GM23248 (cell line): ENCODE data around the gene PSD. TPM values are rescaled to one million over a fixed set of nuclear protein-coding genes. Genes with fewer than 3 reads are reported as not detected.

Source experiments
- DNase-seq: peaks from one replicate; pipeline ENCODE4 v3.0.0-alpha.2; 2015
- H2AFZ ChIP-seq: fragments of 200-600 bp; sonication (generic); 2 replicates; pipeline ENCODE4 v1.6.1; 2016; ENCODE audit warnings: antibody characterized with exemption
- H3F3A ChIP-seq: fragments of 200-600 bp; sonication (generic); 2 replicates; pipeline ENCODE4 v1.6.1; 2016; ENCODE audit warnings: mild to moderate bottlenecking, antibody characterized with exemption, mixed run types; ENCODE audit not compliant: insufficient read depth
- H3K27ac ChIP-seq: fragments of 200-600 bp; sonication (generic); 2 replicates; pipeline ENCODE4 v1.5.1; 2016; ENCODE audit warnings: mild to moderate bottlenecking
- H3K27me3 ChIP-seq: fragments of 200-600 bp; sonication (generic); replicated peaks from 2 replicates; pipeline ENCODE4 v1.6.1; 2016; ENCODE audit warnings: mild to moderate bottlenecking; ENCODE audit not compliant: insufficient read depth
- H3K36me3 ChIP-seq: fragments of 200-600 bp; sonication (generic); 2 replicates; pipeline ENCODE4 v1.6.1; 2016; ENCODE audit warnings: low read depth, mild to moderate bottlenecking
- H3K4me1 ChIP-seq: fragments of 200-600 bp; sonication (generic); 2 replicates; pipeline ENCODE4 v1.6.1; 2016; ENCODE audit warnings: mild to moderate bottlenecking; ENCODE audit not compliant: insufficient read depth
- H3K4me2 ChIP-seq: fragments of 200-600 bp; sonication (generic); one replicate; pipeline ENCODE4 v1.6.1; 2016; ENCODE audit warnings: mild to moderate bottlenecking; ENCODE audit not compliant: unreplicated experiment
- H3K4me3 ChIP-seq: fragments of 200-600 bp; sonication (generic); 2 replicates; pipeline ENCODE4 v1.5.1; 2016; ENCODE audit warnings: mild to moderate bottlenecking
- H3K79me2 ChIP-seq: fragments of 200-600 bp; sonication (generic); 2 replicates; pipeline ENCODE4 v1.6.1; 2016; ENCODE audit warnings: mild to moderate bottlenecking; ENCODE audit not compliant: insufficient read depth
- H3K9ac ChIP-seq: fragments of 200-600 bp; sonication (generic); 2 replicates; pipeline ENCODE4 v1.6.1; 2016; ENCODE audit warnings: mild to moderate bottlenecking
- H3K9me2 ChIP-seq: fragments of 200-600 bp; sonication (generic); 2 replicates; pipeline ENCODE4 v1.6.1; 2016; ENCODE audit warnings: mixed run types, mild to moderate bottlenecking, moderate library complexity; ENCODE audit not compliant: insufficient read depth
- H3K9me3 ChIP-seq: fragments of 200-600 bp; sonication (generic); one replicate; pipeline ENCODE4 v1.6.1; 2017; ENCODE audit warnings: low read depth
- H4K20me1 ChIP-seq: fragments of 200-600 bp; sonication (generic); 2 replicates; pipeline ENCODE4 v1.6.0; 2016; ENCODE audit not compliant: insufficient read depth
- EZH2 ChIP-seq: fragments of 200-600 bp; sonication (generic); IDR thresholded peaks from 2 replicates; pipeline ENCODE4 v1.6.1; 2018; ENCODE audit warnings: antibody characterized with exemption, mild to moderate bottlenecking; ENCODE audit not compliant: insufficient read depth, poor library complexity, severe bottlenecking
- EZH2phosphoT487 ChIP-seq: fragments of 200-600 bp; sonication (generic); IDR thresholded peaks from 2 replicates; pipeline ENCODE4 v1.6.1; 2018; ENCODE audit warnings: antibody characterized with exemption, moderate library complexity, mild to moderate bottlenecking, low read depth; ENCODE audit not compliant: insufficient read depth
- WGBS, 2 experiments: methylation state at CpG; one replicate each; pipeline ENCODE4 v1.1.6; 2015 to 2017; ENCODE audit warnings: low lambda C conversion rate in 2 of 2, low coverage in 1 of 2; ENCODE audit errors: missing lambda C conversion rate in 2 of 2; 5-methylcytosine and 5-hydroxymethylcytosine counted together
- in situ Hi-C: fragments of 300-500 bp; cut with MboI; formaldehyde crosslinking; loops from 2 replicates; pipeline ENCODE4 v1.15.0; 2020
- polyA plus RNA-seq: library from polyadenylated mRNA; unstranded; fragments of >200 nt; fragmentation: Nextera tagmentation; extraction: Ambion mirVana; gene quantifications from 2 replicates; pipeline ENCODE4 v1.2.1, GENCODE V29; 2016
- total RNA-seq: library from RNA; depleted of rRNA; stranded (reverse); fragments of >200 nt; shearing (Covaris generic); gene quantifications from 2 replicates; pipeline ENCODE4 v1.2.3, GENCODE V29; 2014

The PSD gene
- total and polyA plus RNA-seq, 2 experiments from 2014 or later, result 1.8 to 11.3 TPM

GRCh38 chr10:102453502-102453901 is 34.9 kb upstream of the PSD start:
- in situ Hi-C loops, result no loop called here
- no peak for TF ChIP-seq EZH2
- no peak for TF ChIP-seq EZH2phosphoT487
- Histone ChIP-seq H3K27ac (peak overlapping the region; percentile 60), H2AFZ (no peak overlapping the region), H3K4me1 (peaks cover 28% of the 10 kb centered on the region), H3K9me2 (no peaks in the 10 kb centered on the region), H3K9me3 (no peaks in the 10 kb centered on the region), H3K36me3 (no peaks in the 10 kb centered on the region), H4K20me1 (no peaks in the 10 kb centered on the region), H3K9ac (no peak overlapping the region), H3F3A (peaks cover 27% of the 10 kb centered on the region), H3K4me2 (no peak overlapping the region), H3K4me3 (no peak overlapping the region), H3K79me2 (no peaks in the 10 kb centered on the region), H3K27me3 (no peaks in the 10 kb centered on the region)
- DNase-seq, result no peak
- 62 to 69% methylated on average over 5 of the region's 5 CpGs for WGBS, 2 experiments

DNA sequence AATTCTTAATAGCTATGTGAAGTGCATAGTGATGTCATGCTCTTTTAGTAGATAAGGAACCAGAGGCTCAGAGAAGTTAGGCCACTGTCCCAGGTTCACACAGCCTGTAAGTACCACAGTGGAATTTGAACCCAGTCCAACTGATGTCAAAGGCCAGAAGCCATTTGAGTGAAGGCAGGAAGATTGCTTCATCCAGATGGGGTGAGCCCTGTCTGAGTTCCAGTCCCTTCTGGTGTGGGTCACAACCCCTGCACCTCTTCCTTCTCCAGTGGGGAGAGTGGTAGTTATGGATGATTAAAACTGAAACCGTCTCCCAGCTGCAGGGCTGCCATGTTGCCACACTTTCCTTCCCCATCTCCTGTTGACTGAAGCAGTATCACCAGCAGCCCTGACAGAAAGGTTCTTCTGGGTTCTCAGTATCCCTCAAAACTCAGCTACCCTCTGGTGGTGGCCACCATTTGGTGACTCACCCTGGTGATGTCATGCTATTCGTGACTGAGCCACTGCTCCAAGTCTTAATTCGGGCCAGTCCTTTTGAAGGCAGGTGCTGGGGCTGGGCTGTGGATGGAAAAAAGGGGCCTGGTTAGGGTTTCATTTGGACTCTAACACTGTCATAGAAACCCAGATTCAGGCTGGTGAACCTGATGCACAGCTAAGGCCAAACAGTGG is 34.2 kb upstream of the PSD start:
- Histone ChIP-seq H3K27ac (peak overlapping the region; percentile 60), H3K4me3 (no peak overlapping the region), H3F3A (peaks cover 27% of the 10 kb centered on the region), H3K79me2 (no peaks in the 10 kb centered on the region), H3K36me3 (no peaks in the 10 kb centered on the region), H2AFZ (no peak overlapping the region), H3K27me3 (no peaks in the 10 kb centered on the region), H3K9me2 (no peaks in the 10 kb centered on the region), H3K4me2 (no peak overlapping the region), H3K9ac (no peak overlapping the region), H3K9me3 (no peaks in the 10 kb centered on the region), H3K4me1 (peaks cover 28% of the 10 kb centered on the region), H4K20me1 (no peaks in the 10 kb centered on the region)
- peak; percentile 88 for DNase-seq
- no peak for TF ChIP-seq EZH2
- no peak for TF ChIP-seq EZH2phosphoT487
- in situ Hi-C loops, result no loop called here
- 22 to 28% methylated on average over 3 of the region's 3 CpGs for WGBS, 2 experiments

- H3K4me3 ChIP-seq, result peak within 1 kb of the TSS; percentile 74
- H3F3A ChIP-seq, result peaks cover 27% of the 10 kb centered on the region
- in situ Hi-C loops, result no loop called here
- 24 to 27% methylated on average over 26 to 28 of the region's 28 CpGs for WGBS, 2 experiments
- peaks cover 28% of the 10 kb centered on the region for H3K4me1 ChIP-seq
- H3K27ac ChIP-seq, result no peak within 1 kb of the TSS
- no peaks in the 10 kb centered on the region for H3K79me2 ChIP-seq
- TF ChIP-seq EZH2 (no peak), EZH2phosphoT487 (no peak)
- H3K36me3 ChIP-seq, result no peaks in the 10 kb centered on the region
- peak within 1 kb of the TSS; percentile 82 for H3K4me2 ChIP-seq
- no peaks in the 10 kb centered on the region for H4K20me1 ChIP-seq
- no peaks in the 10 kb centered on the region for H3K9me2 ChIP-seq
- H3K27me3 ChIP-seq, result no peaks in the 10 kb centered on the region
- peak within 1 kb of the TSS; percentile 74 for H3K9ac ChIP-seq
- peak within 1 kb of the TSS; percentile 90 for H2AFZ ChIP-seq
- no peaks in the 10 kb centered on the region for H3K9me3 ChIP-seq
- peak; percentile 42 for DNase-seq
Measured at GRCh38 chr10:102451105-102451969, 32.8 kb upstream of the PSD start, which contains the start of gene C10orf95. C10orf95 (minus strand) TSS chr10:102451543; CDS start chr10:102451093, 450 bp downstream.

- Histone ChIP-seq H3K4me3 (peak overlapping the region; percentile 74), H3K36me3 (no peaks in the 10 kb centered on the region), H3K27me3 (no peaks in the 10 kb centered on the region), H2AFZ (peak overlapping the region; percentile 90), H3K4me2 (peak overlapping the region; percentile 82), H3K9me2 (no peaks in the 10 kb centered on the region), H3K9ac (peak overlapping the region; percentile 74), H3K79me2 (no peaks in the 10 kb centered on the region), H4K20me1 (no peaks in the 10 kb centered on the region), H3K9me3 (no peaks in the 10 kb centered on the region), H3K4me1 (peaks cover 20% of the 10 kb centered on the region), H3F3A (peaks cover 27% of the 10 kb centered on the region), H3K27ac (no peak overlapping the region)
- TF ChIP-seq EZH2phosphoT487 (no peak), EZH2 (no peak)
- peak; percentile 89 for DNase-seq
- in situ Hi-C loops, result no loop called here
- 1 to 3% methylated on average over 54 to 67 of the region's 104 CpGs for WGBS, 2 experiments
Measured at GRCh38 chr10:102450374-102451104, 32.0 kb upstream of the PSD start.
